Esophagus squamous epithelium (tissue), 4 donors: ENCODE results near the gene ZNF766.

Experiments used
- POLR2A ChIP-seq, 4 donors: fragments of 450-650 bp; IDR thresholded peaks; one replicate each; pipeline ENCODE4 v1.6.1; 2017; ENCODE audit warnings: antibody characterized with exemption in 4 of 4, mild to moderate bottlenecking in 4 of 4, moderate library complexity in 3 of 4
- TF ChIP-seq, protein P1 (sequence below), 6 experiments: fragments of 450-650 bp in 4 of 6; fragments of 200-600 bp in 2 of 6; sonication (generic) in 2 of 6; IDR thresholded peaks; one replicate each; pipeline ENCODE4 v1.5.1; 2016 to 2019; ENCODE audit warnings: antibody characterized with exemption in 6 of 6, mild to moderate bottlenecking in 4 of 6, moderate library complexity in 4 of 6

DNA sequence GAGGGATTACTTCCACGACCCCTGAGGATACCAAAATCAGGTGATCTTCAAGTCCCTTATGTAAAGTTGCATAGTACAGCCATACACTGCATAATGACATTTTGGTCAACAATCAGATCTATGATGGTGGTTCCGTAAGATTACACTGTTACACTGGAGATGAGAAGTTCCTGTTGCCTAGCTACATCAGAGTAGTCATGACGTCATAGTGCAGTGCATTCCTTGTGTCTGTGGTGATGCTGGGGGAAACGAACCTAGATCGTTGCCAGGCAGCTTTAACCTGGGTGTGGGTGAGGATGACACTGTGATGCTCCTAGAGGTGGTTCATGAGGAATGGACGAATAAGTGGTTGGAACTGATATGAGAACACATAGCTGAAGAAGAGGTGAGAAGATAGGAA lies 75.8 kb downstream of the ZNF766 start:
- TF ChIP-seq, protein P1, sequence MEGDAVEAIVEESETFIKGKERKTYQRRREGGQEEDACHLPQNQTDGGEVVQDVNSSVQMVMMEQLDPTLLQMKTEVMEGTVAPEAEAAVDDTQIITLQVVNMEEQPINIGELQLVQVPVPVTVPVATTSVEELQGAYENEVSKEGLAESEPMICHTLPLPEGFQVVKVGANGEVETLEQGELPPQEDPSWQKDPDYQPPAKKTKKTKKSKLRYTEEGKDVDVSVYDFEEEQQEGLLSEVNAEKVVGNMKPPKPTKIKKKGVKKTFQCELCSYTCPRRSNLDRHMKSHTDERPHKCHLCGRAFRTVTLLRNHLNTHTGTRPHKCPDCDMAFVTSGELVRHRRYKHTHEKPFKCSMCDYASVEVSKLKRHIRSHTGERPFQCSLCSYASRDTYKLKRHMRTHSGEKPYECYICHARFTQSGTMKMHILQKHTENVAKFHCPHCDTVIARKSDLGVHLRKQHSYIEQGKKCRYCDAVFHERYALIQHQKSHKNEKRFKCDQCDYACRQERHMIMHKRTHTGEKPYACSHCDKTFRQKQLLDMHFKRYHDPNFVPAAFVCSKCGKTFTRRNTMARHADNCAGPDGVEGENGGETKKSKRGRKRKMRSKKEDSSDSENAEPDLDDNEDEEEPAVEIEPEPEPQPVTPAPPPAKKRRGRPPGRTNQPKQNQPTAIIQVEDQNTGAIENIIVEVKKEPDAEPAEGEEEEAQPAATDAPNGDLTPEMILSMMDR (IDR thresholded peaks at IDR 0.05): no peak
- no peak for TF ChIP-seq POLR2A (IDR thresholded peaks at IDR 0.05)
